ENCODE measurements around the gene AMOTL1. TPM values are rescaled to one million over a fixed set of nuclear protein-coding genes. Genes with fewer than 3 reads are reported as not detected.

Gene AMOTL1
- total RNA-seq, 4 donors from 2014 or later = 2.5 to 19.0 (median 7.2) TPM

GRCh38 chr11:94757037-94757735, 11.0 kb upstream of the AMOTL1 start:
- TF ChIP-seq CTCF (IDR thresholded peaks at IDR 0.05) (no peak), POLR2A (IDR thresholded peaks at IDR 0.05) (no peak)
- no peak overlapping the region for H3K4me3 ChIP-seq
- no peak overlapping the region for H3K27ac ChIP-seq
- no peak for DNase-seq
- H3K4me1 ChIP-seq = no peaks in the 10 kb centered on the region
- H3K9me3 ChIP-seq = no peaks in the 10 kb centered on the region
- no peaks in the 10 kb centered on the region for H3K27me3 ChIP-seq
- no peaks in the 10 kb centered on the region for H3K36me3 ChIP-seq

- no peak for DNase-seq
- TF ChIP-seq POLR2A (IDR thresholded peaks at IDR 0.05) = no peak
- TF ChIP-seq CTCF (IDR thresholded peaks at IDR 0.05) = no peak
- H3K4me3 ChIP-seq = no peak overlapping the region
- no peaks in the 10 kb centered on the region for H3K36me3 ChIP-seq
- H3K27me3 ChIP-seq = no peaks in the 10 kb centered on the region
- no peaks in the 10 kb centered on the region for H3K4me1 ChIP-seq
- no peak overlapping the region for H3K27ac ChIP-seq
- no peaks in the 10 kb centered on the region for H3K9me3 ChIP-seq
Observed at GRCh38 chr11:94758666-94759065, 9.5 kb upstream of the AMOTL1 start.

GRCh38 chr11:94759522-94759921, 8.6 kb upstream of the AMOTL1 start:
- H3K4me3 ChIP-seq = no peak overlapping the region

GRCh38 chr11:94760296-94760695, 7.9 kb upstream of the AMOTL1 start:
- no peak for DNase-seq
- H3K9me3 ChIP-seq = no peaks in the 10 kb centered on the region
- H3K27ac ChIP-seq = no peak overlapping the region
- no peak for TF ChIP-seq POLR2A (IDR thresholded peaks at IDR 0.05)
- TF ChIP-seq CTCF (IDR thresholded peaks at IDR 0.05) = no peak
- H3K36me3 ChIP-seq = no peaks in the 10 kb centered on the region
- no peaks in the 10 kb centered on the region for H3K4me1 ChIP-seq
- H3K4me3 ChIP-seq = no peak overlapping the region
- H3K27me3 ChIP-seq = no peaks in the 10 kb centered on the region

More at GRCh38 chr11:94759522-94759921, 8.6 kb upstream of the AMOTL1 start:
- DNase-seq = no peak
- Histone ChIP-seq H3K4me1 (no peaks in the 10 kb centered on the region), H3K9me3 (no peaks in the 10 kb centered on the region), H3K27ac (no peak overlapping the region), H3K36me3 (no peaks in the 10 kb centered on the region), H3K27me3 (no peaks in the 10 kb centered on the region)
- TF ChIP-seq CTCF (IDR thresholded peaks at IDR 0.05) = no peak
- no peak for TF ChIP-seq POLR2A (IDR thresholded peaks at IDR 0.05)

GRCh38 chr11:94762208-94762607, 5.9 kb upstream of the AMOTL1 start:
- no peak overlapping the region for H3K4me3 ChIP-seq
- no peaks in the 10 kb centered on the region for H3K36me3 ChIP-seq
- no peaks in the 10 kb centered on the region for H3K9me3 ChIP-seq
- no peak for TF ChIP-seq POLR2A (IDR thresholded peaks at IDR 0.05)
- TF ChIP-seq CTCF (IDR thresholded peaks at IDR 0.05) = peak in 1 of 6 experiments; percentile 12
- H3K4me1 ChIP-seq = no peaks in the 10 kb centered on the region
- no peaks in the 10 kb centered on the region for H3K27me3 ChIP-seq
- no peak for DNase-seq
- no peak overlapping the region for H3K27ac ChIP-seq
